Ovary (tissue), 3 donors: ENCODE data around the gene LGALS7B.

Experiments
- EP300 ChIP-seq: sonication (generic); formaldehyde crosslinking; IDR thresholded peaks from one replicate; pipeline ENCODE4 v1.6.1; 2017; ENCODE audit warnings: antibody characterized with exemption
- POLR2A ChIP-seq: fragments of 450-650 bp; IDR thresholded peaks from one replicate; pipeline ENCODE4 v1.6.1; 2017; ENCODE audit warnings: antibody characterized with exemption, mild to moderate bottlenecking, moderate library complexity
- TF ChIP-seq, protein P1 (sequence below), 3 donors: fragments of 450-650 bp in 2 of 3; fragments of 200-600 bp in 1 of 3; IDR thresholded peaks; one replicate each; pipeline versions ENCODE4 v1.5.1 to v1.8.0; 2016 to 2022; ENCODE audit warnings: antibody characterized with exemption in 3 of 3, mild to moderate bottlenecking in 1 of 3
- donor health status: DM: no; HTN: no; CAD: no.

DNA sequence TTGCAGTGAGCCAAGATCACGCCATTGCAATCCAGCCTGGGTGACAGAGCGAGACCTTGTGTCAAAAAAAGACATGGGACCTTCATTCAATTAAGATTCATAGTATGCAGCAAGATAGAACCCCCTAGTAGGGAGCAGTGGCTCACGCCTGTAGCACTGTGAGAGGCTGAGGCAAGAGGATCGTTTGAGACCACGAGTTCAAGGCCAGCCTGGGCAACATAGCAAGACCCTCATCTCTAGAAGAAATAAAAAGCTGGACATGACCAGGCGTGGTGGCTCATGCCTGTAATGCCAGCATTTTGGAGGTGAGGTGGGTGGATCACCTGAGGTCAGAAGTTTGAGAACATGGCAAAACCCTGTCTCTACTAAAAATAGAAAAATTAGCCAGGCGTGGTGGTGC is 8.6 kb upstream of the LGALS7B start:
- TF ChIP-seq EP300 (no peak), POLR2A (no peak)
- TF ChIP-seq, protein P1, sequence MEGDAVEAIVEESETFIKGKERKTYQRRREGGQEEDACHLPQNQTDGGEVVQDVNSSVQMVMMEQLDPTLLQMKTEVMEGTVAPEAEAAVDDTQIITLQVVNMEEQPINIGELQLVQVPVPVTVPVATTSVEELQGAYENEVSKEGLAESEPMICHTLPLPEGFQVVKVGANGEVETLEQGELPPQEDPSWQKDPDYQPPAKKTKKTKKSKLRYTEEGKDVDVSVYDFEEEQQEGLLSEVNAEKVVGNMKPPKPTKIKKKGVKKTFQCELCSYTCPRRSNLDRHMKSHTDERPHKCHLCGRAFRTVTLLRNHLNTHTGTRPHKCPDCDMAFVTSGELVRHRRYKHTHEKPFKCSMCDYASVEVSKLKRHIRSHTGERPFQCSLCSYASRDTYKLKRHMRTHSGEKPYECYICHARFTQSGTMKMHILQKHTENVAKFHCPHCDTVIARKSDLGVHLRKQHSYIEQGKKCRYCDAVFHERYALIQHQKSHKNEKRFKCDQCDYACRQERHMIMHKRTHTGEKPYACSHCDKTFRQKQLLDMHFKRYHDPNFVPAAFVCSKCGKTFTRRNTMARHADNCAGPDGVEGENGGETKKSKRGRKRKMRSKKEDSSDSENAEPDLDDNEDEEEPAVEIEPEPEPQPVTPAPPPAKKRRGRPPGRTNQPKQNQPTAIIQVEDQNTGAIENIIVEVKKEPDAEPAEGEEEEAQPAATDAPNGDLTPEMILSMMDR (IDR thresholded peaks at IDR 0.05) = no peak
